VCaP (cell line): ENCODE measurements around the gene CCDC167.

Experiments used
- H3K27ac ChIP-seq: fragments of 450-650 bp; 2 replicates; pipeline ENCODE4 v1.5.1; 2017
- TF ChIP-seq, protein P1 (sequence below): fragments of 450-650 bp; conservative IDR thresholded peaks from 2 replicates; pipeline ENCODE4 v1.5.1; 2017; ENCODE audit warnings: mild to moderate bottlenecking, moderate library complexity

The CCDC167 gene

DNA sequence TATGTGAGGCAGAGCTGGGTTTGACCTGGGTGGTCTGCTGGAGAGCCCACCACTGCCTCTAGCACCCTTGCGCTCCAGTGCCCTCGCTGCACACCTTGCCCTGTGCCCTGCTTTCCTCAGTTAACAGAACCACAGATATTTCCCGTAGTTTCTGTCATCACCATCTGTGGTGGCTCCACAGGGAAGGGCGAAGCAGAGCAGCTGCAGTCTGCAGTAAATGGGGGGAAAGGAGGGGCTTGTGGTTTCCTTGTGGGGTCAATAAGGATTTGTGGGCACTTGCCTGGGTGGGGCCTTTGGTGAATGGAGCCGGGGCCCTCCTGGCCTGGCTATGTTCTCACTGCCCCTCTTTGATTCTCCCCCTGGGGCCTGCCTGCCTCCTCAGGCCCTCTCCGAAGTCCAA is 21.2 kb upstream of the CCDC167 start:
- H3K27ac ChIP-seq: no peak overlapping the region
- TF ChIP-seq, protein P1, sequence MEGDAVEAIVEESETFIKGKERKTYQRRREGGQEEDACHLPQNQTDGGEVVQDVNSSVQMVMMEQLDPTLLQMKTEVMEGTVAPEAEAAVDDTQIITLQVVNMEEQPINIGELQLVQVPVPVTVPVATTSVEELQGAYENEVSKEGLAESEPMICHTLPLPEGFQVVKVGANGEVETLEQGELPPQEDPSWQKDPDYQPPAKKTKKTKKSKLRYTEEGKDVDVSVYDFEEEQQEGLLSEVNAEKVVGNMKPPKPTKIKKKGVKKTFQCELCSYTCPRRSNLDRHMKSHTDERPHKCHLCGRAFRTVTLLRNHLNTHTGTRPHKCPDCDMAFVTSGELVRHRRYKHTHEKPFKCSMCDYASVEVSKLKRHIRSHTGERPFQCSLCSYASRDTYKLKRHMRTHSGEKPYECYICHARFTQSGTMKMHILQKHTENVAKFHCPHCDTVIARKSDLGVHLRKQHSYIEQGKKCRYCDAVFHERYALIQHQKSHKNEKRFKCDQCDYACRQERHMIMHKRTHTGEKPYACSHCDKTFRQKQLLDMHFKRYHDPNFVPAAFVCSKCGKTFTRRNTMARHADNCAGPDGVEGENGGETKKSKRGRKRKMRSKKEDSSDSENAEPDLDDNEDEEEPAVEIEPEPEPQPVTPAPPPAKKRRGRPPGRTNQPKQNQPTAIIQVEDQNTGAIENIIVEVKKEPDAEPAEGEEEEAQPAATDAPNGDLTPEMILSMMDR: no peak

DNA sequence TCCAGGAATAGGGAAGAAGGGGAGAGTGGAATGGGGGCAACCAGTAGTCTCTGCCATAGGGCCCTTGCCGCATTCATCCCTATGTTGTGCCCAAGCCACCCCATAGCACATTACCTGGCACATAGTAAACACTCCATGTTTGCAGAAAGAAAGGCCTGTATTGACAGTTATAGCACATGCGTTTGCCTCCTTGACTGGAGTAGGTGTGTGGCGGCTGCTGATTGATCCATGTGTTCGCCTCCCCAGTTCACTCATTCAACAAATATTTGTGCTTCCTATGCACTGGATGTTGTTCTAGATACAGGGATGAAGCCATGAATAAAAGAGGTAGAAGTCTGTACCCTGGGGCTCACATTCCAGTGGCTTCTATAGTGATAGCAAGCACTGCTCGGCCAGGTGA is 19.8 kb upstream of the CCDC167 start:
- no peak overlapping the region for H3K27ac ChIP-seq
- TF ChIP-seq, protein P1: no peak

DNA sequence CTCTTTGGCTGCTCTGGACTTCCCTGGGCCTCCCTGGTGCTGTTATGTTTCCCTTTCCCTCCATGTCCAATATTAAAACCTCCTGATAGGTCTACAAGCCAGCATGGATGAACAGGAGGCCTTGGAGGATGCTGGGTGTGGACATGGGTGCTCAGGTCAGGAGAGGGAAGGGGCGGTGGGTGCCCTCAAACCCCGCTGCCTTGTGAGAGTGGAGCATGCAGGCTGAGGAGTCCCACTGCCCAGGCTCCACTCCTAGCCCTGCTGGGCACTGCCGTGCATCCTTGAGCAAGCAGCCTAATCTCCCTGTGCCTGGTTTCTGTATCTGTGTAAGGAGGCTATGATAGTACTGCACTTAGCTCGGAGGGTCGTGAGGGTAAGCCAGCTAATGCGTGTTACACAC is 18.4 kb upstream of the CCDC167 start:
- H3K27ac ChIP-seq: no peak overlapping the region
- TF ChIP-seq, protein P1: no peak

DNA sequence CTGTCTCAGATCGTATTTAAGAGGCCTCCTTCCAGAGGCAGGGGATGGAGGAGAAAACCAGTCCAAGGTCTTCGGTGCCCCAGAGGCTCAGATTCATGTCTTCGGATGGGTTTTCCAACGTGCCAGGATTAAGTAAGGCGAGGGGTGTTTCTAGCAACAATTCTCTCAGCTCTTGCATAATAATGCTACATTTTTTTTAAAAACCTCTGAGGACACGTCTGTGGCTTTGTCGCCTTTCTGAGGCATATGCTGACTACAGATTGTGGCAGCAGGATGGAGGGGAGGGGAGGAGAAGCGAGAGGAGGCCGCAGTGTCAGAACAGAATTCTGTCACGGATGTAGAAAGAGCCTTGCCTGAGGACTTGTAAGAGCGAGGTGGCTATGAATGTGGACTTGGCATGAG is 17.7 kb upstream of the CCDC167 start:
- H3K27ac ChIP-seq: peak overlapping the region; percentile 86
- TF ChIP-seq, protein P1: no peak

DNA sequence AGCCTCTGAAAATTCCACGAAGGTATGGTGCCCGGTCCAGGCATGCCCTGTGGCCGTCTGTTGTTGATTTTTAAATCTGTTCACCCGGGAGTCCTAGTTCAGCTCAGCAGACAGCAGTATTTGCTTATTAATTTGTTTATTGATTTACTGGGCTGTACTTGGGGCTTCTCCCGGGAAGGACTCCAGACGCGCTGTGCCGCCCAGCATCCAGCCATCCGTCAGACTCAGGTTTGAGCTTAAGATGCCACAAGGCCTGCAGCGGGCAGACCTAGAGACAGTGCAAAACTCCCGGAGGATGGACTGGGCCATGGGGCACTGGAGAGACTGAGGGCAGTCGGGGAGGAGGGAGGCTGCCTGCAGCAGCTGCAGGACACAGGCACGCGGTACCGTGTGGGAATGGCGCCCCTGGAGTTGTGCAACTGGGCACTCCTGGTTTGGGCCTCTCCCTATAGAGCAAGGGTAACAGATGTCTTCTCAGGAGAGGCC is 17.3 kb upstream of the CCDC167 start:
- TF ChIP-seq, protein P1: no peak
- peak overlapping the region; percentile 86 for H3K27ac ChIP-seq

DNA sequence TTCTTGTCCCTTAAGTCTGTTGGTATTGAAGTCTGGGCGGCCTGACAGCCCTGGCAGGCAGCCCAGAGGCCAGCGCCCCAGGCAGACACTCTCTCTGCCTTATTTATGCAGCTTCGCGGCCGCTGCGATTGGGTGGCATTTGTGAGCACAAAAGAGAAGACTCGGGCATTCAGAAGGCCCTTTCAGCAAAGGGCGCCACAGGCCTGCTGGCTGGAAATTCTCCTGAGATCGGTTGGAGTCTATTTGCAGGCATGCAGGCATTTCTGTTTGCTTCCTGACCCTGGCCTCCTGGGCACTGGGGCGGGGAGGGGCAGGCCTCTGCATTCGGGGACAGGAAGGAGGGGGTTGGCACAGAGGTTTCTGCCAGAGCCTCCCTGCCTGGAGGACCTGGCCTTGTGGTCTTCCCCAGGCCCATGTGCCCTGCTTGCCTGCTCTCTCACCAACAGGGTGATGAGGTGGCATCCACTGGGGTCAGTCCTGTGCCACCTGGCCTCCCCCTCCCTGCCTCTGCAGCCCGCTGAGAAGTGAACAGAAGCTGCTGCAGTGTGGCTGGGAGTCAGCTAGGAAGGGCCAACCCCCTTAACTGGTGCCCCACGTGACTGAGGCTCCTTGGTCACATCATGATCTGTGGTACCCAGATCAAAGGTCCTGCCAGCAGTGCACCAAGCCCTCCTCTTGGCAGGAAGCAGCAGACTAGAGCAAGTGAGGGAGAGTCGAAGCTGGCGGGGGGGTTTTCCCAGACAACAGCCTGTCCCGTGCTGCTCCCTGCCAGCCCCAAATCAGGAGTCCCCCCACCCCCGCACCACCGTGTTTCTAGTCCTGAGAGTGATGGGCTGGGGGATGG is 16.6 kb upstream of the CCDC167 start:
- TF ChIP-seq, protein P1: no peak
- peak overlapping the region; percentile 86 for H3K27ac ChIP-seq

DNA sequence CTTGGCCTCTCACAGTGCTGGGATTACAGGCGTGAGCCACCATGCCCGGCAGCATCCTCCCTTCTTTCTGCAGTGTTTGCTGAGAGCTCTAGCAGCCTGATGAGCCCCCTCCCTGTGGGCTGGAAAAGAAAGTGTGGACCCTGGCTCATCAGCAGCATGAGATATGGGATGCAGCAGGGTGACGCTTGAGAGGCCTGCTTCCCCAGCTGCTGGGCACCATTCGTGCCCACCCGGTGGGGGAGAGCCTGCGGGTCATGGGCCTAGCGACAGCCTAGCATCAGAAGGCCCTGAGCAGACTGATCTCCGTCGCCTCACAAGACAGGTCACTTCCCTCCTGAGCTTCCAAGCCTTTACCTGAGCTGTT is 16.0 kb upstream of the CCDC167 start:
- TF ChIP-seq, protein P1: no peak
- peak overlapping the region; percentile 86 for H3K27ac ChIP-seq
